ENCODE measurements around the gene NUMBL.
"Not testable (repeated sequence)": the region's sequence is repeated elsewhere in the genome, so short reads cannot be mapped to it uniquely, and the experiment has no call there.

The NUMBL gene

DNA sequence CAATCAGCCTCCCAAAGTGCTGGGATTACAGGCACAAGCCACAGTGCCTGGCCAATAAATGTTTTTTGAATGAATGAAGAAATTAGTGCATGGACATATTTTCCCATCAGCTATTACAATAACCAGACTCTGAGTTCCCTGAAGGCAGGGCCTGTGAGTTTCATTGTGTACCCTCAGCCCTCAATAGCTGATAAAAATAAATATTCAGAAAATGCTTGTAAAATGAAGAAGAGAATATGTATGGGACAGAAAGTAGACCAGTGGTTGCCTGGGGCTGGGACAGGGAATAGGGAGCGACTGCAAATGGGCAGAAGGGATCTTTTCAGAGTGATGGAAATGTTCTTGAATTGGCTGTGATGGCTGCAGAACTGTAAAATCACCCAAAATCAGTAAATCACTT is 28.8 kb downstream of the NUMBL start:
- DNase-seq = no peak

DNA sequence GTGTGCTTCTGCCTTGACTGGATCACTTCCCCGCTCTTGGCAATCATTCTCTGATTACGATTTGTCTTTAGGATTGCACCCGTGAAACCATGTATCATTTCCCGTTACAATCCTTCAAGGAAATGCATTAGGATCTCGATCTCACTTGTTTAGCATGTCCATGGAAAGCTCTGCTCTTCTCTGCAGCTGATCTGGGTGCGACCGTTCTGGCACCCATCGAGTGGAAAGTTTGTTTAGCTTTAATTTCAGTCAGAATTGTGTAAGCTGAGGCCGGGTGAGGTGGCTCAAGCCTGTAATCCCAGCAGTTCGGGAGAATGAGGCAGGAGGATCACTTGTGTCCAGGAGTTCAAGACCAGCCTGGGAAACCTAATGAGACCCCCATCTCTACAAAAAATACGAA is 30.9 kb downstream of the NUMBL start:
- DNase-seq = no peak

DNA sequence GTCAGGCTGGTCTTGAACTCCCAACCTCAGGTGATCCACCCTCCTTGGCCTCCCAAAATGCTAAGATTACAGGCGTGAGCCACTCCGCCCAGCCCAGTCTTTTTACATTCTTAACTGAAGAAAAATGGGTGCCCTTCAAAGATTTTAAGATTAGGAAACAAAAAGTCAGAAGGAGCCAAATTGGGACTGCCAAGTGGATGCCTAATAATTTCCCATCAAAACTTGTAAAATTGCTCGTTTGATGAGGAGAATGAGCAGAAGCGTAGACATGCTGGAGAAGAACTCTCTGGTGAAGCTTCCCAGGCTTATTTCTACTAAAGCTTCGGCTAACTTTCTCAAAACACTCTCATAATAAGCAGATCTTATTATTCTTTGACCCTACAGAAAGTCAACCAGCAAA is 31.3 kb downstream of the NUMBL start:
- DNase-seq = no peak

DNA sequence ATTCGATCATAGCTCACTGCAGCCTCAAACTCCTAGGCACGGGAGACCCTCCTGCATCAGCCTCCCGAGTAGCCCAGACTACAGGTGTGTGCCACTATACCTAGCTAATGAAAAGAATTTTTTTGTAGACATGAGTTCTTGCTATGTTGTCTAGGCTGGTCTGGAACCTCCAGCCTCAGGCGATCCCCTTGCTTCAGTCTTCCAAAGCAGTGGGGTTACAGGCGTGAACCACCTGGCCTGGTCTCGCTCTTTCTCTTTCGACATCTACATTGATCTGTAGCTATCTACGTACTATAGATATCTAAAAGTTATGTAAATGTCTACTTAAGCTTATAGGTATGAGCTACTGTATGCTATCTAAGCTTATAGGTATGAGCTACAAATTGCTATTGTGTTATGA is 32.4 kb downstream of the NUMBL start:
- no peak for DNase-seq

DNA sequence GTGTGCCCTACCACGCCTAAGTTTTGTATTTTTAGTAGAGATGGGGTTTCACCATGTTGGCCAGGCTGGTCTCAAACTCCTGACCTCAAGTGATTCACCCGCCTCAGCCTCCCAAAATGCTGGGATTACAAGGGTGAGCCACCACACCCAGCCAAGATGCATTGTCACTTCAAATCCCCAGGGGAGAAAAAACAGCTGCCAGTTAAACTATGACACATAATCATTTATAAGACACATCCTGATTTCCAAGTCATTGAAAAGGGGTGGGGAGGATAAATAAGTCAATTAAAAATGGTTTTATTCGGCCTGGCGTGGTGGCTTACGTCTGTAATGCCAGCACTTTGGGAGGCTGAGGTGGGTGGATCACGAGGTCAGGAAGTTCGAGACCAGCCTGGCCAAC is 34.8 kb downstream of the NUMBL start:
- DNase-seq = not testable (repeated sequence)

DNA sequence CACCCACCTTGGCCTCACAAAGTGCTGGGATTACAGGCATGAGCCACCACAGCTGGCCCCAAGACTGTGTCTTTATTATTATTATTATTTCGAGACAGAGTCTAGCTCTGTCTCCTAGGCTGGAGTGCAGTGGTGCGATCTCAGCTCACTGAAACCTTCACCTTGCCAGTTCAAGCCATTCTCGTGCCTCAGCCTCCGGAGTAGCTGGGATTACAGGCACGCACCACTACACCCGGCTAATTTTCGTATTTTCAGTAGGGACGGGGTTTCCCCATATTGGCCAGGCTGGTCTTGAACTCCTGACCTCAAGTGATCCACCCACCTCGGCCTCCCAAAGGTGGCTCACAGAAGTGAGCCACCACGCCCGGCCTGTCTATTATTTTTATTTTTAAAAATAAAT is 38.1 kb downstream of the NUMBL start:
- not testable (repeated sequence) for DNase-seq

DNA sequence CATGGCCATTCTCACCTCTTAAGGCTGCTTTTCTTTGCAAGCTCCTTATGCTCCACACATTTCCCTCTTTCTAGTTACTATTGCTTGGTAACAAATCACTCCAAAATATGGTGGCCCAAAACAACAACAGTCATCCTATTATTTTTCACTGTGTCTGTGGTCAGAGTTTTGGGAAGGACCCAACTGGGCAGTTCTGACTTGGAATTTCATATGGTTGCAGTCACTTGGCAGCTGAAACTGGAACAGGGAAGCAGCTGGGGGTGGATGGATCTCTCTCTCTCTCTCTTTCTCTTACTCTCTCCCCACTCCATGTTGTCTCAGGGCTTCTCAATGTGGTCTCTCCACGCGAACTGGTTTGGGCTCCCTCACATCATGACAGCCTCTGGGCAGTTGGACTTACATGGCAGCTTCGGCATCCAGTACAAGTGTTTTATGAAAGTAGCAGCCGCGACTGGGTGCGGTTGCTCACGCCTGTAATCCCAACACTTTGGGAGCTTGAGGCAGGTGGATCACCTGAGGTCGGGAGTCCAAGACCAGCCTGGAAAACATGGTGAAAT is 39.6 kb downstream of the NUMBL start:
- DNase-seq = no peak

DNA sequence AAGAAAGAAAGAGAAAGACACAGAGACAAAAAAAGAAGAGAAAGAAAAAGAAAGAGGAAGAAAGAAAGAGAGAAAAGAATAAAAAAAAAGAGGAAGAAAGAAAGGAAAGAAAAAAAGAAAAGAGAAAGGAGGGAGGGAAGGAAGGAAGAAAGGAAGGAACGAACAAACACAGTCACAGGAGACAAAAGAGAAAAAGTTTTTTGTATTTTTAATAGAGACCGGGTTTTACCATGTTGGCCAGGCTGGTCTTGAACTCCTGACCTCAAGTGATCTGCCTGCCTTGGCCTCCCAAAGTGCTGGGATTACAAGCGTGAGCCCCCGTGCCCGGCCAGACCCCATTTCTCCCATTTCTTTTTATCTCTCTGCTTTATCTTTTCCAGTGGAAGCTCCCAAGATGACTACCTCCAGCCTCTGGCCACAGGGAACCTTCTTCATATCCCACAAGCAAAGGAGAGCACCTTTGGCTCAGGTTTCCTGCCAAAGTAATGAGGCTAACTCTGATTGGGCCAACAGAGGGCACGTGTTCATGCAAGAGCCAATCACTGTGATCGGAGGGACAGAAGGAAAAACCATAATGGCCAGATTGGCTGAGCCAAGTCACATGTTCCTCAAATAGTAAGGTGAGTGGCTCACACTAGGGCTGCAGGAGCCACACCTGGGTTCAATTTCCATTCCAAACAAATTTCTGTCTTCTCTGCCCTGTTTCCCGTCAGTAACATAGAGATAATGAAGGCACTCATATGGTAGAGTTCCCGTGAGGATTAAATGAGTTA is 40.4 kb downstream of the NUMBL start:
- not testable (repeated sequence) for DNase-seq

DNA sequence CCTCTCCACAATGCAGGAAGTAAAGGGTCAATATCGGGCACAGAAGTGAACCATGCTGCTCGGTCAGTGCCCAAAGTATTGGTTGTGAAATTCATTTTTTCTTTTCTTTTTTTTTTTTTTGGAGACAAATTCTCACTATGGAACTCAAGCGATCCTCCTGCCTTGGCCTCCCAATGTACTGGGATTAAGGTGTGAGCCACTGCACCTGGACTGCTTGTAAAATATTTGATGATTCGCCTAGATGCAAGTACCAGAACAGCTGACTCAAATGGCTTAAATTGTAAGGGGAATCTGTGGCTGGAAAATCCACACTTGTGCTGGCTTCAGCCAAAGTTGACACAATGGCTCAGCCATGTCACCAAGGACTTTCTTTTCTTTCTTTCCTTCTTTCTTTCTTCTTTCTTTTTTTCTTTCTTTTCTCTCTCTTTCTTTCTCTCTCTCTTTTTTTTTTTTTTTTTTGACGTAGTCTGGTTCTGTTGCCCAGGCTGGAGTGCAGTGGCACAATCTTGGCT is 43.7 kb downstream of the NUMBL start:
- DNase-seq = no peak

DNA sequence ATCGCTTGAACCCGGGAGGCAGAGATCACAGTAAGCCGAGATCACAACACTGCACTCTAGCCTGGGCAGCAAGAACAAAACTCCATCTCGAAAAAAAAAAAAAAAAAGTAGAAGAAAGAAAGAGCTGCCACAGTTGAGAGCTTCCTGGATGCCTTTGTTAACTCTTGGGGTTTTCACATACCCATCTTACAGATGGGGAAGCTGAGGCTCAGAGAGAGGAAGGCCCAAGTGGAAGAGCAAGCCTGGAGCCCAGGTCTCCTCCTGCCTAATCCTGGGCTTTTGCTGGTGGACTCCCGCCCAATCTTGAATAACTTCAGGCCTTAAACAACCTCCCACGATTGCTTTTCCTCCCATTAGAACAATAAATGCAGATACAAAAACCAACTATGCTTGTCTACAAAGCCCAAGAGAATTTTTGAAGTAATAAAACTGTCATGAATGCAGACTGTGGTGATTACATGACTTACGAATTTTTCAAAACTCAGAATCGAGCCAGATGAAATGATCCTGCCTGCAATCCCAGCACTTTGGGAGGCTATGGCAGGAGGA is 47.6 kb downstream of the NUMBL start:
- no peak for DNase-seq

DNA sequence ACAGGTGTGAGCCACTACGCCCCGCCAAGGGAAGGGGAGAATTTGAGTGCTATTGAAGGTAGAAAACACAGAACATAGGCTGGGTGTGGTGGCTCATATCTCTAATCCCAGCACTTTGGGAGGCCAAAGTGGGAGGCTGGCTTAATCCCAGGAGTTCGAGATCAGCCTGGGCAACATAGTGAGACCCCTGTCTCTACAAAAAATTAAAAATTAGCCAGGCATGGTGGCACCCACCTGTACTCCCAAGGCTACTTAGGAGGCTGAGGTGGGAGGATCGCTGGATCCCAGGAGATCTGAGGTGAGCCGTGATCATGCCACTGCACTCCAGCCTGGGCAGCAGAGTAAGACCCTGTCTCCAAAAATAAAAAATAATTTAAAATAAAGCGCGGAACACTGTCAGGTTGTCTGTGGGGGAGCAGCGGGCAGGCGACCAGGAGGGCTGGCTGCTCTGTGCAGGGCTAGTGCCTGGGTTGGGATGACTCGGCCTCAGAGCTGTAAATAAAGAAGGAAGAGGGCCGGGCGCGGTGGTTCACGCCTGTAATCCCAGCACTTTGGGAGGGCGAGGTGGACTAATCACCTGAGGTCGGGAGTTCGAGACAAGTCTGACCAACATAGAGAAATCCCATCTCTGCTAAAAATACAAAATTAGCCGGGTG is 48.3 kb downstream of the NUMBL start:
- no peak for DNase-seq

DNA sequence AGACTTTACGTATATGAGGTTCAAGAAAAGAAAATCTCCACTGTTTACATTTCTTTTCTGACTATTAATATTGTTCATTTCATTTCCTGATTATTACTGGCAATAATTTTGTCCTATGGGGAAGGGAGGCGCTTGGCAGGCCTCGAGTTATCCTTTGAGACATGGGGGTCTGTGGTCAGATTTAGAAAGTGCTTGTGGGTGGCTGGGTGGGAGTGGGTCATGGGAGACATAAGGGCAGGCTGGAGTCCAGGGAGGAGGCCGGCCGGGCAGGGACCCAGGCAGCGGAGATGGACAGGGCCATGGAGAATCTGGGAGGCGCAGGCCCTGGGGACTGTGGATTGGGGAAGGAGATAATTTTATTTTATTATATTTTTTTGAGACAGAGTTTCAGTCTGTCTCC is 49.2 kb downstream of the NUMBL start:
- DNase-seq = no peak

DNA sequence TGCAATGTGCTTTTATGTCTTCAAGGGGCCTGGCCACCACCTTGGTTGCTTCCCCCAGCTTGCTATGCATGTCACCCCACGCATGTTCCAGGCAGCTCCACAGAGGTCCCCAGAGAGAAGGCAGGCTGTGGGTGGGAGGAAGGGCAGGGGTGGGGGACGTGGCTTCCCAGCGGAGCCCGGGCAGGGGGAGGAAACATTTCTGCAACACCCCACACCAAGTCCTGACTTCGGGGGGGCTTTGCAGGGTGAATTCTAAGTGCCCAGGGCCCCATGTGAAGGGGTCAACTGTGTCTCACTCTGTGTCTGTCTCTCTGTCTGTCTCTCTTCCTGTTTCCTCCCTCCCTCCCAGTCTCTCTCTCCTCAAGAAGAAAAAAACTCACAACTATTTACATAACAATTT is 49.7 kb downstream of the NUMBL start:
- DNase-seq = no peak

DNA sequence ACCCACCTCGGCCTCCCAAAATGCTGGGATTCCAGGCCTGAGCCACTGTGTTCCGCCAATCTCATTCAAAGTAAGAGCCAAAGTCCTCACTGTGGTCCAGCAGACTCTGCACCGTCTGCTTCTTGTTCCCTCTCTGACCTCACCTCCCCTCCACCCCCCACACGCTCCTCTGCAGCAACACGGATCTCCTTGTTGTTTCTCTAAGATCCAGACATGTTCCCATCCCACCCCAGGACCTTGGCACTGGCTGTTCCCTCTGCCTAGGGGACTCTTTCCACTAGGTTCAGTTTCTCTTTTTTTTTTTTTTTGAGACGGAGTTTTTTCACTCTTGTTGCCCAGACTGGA is 50.8 kb downstream of the NUMBL start:
- DNase-seq = no peak

DNA sequence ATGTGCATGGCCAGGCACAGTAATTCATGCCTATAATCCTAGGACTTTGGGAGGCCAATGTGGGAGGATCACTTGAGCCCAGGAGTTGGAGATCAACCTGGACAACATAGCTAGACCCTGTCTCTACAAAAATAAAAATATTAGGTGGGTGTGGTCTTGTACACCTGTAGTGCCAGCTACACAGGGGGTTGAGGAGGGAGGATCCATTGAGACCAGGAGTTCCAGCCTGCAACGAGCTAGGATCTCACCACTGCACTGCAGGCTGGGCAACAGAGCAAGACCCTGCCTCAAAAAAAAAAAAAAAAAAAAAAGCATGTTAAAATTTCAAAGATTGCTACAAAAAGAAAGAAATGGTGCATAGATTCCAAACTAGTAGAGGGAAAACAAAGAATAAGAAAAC is 52.1 kb downstream of the NUMBL start:
- no peak for DNase-seq

DNA sequence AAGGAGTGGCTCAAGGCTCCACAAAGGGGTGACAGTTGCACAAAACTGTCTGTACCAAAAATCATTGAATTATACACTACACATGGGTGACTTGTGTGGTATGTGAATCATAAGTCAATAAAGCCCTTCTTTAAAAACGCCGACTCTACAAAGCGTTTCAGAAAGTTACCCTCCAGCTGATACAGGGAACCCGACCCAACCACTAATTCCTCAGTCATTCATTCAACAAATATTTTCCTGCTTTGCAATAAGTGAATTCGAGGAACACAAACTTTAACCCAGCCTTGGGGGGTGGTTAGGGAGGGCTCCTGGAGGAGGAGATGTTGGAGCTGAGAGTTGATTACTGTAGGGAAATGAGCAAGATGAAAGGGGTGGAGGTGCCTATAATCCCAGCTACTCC is 57.2 kb downstream of the NUMBL start:
- DNase-seq = no peak

DNA sequence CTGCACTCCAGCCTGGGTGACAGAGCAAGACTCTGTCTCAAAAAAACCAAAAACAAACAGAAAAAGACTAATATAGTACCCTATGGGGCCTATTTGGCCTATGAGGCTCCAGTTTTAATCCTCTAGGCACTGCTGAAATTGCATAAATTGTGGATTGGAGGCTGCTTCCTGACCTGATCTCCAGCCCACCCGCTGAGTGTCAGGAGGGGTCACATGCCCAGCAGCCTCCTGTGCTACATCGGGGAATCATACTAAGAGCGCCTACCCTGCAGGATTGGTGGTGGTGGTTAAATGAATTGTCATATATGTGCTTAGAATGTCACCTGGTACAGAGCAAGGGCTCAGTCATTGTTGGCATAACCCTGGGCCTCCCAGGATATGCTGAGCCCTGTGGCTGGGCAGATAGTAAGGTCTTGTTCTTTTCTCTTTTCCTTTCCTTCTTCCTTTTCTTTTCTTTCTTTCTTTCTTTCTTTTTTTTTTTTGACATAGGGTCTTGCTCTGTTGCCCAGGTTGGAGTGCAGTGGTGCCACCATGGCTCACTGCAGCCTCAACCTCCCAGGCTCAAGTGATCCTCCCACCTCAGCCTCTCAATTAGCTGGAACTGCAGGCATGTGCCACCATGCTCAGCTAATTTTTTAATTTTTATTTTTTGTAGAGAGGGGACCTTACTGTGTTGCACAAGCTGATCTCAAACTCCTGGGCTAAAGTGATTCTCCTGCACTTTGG is 58.0 kb downstream of the NUMBL start:
- DNase-seq = no peak

DNA sequence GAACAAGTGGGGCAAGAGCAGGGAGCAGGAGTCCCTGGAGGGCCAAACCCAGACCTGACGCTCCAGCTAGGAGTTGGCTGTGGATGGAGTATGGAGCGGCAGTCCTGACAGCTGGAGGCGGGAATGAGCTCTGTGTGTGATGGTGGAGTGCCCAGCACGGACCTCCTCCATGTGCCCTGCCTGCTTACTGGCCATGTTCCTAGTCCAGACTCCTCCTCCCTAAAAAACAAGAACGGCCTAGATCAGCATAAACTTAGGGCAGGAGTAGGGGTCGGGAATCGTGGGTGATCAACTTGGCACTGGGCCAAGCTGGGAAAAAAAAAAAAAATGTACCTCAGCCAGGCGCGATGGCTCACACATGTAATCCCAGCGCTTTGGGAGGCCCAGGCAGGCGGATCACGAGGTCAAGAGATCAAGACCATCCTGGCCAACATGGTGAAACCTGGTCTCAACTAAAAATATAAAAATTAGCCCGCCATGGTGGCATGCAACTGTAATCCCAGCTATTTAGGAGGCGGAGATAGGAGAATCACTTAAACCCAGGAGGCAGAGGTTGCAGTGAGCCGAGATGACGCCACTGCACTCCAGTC is 59.8 kb downstream of the NUMBL start:
- DNase-seq = no peak

DNA sequence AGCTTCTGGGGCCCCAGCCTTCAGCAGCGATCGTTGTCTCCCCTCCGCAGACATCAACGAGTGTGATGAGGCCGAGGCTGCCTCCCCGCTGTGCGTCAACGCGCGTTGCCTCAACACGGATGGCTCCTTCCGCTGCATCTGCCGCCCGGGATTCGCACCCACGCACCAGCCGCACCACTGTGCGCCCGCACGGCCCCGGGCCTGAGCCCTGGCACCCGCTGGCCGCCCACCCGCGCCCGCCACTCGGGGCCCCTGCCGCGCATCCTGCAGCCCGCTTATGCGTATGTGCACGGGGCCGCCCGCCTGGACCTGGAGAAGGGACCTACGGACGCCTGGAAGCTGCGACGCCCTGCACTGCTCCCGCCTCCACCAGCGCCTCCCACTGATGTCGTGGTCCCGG is 61.1 kb downstream of the NUMBL start:
- DNase-seq = no peak

DNA sequence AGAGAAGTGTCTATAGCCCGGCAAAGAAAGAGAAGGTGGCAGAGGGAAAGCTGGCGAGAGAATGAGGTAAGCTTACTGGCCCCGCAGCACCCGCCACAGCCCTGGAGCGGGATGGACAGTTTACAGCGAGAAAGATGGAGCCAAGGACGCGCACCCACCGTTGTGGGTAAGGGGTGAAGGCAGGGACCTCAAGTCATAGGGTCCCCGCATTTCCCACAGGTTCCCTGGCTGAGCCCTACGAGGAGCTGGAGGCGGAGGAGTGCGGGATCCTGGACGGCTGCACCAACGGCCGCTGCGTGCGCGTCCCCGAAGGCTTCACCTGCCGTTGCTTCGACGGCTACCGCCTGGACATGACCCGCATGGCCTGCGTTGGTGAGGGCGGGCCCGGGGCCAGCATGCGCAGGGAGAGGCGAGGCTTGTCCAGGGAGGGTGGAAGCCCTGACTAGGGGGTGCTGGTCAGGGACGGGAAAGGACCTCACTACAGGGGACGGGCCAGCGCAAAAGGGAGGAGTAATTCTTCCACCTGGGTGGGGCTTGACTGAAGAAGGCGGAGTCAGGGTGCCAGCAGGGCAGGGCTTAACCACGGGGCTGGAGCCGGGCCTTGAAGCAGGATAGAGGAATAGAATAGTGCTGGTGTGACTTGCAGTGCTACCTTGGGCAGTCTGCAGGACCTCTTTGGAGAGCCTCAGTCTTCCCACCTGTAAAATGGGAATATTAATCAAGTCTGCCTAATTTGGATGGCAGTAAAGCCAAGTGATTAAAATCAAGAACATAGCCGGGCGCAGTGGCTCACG is 62.8 kb downstream of the NUMBL start:
- no peak for DNase-seq

DNA sequence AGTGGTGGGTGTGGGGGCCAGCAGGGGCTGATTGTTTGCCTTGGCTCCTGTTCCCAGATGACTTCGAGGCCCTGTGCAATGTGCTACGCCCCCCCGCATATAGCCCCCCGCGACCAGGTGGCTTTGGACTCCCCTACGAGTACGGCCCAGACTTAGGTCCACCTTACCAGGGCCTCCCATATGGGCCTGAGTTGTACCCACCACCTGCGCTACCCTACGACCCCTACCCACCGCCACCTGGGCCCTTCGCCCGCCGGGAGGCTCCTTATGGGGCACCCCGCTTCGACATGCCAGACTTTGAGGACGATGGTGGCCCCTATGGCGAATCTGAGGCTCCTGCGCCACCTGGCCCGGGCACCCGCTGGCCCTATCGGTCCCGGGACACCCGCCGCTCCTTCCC is 63.5 kb downstream of the NUMBL start:
- DNase-seq = no peak
